Astrocyte (in vitro differentiated cells and primary cell): ENCODE results near the gene ZNF837. TPM values are rescaled to one million over a fixed set of nuclear protein-coding genes. Genes with fewer than 3 reads are reported as not detected.

ENCODE experiments used
- DNase-seq: peaks from one replicate; pipeline ENCODE4 v3.0.0-alpha.2; 2010; ENCODE audit warnings: low read depth
- FAIRE-seq: peaks from 2 replicates; lab custom pipeline; 2011; peaks lifted over from hg19 to GRCh38; lab: Jason Lieb, UNC
- H2AFZ ChIP-seq: 2 replicates; pipeline ENCODE4 v1.6.0; 2012; ENCODE audit warnings: low read depth, low read length, inconsistent platforms
- H3K27ac ChIP-seq: 2 replicates; pipeline ENCODE4 v1.5.1; 2011; ENCODE audit warnings: low read depth, low read length, inconsistent platforms
- H3K27me3 ChIP-seq: 2 replicates; pipeline ENCODE4 v1.6.0; 2011; ENCODE audit warnings: low read length, inconsistent platforms; ENCODE audit not compliant: insufficient read depth
- H3K36me3 ChIP-seq: 2 replicates; pipeline ENCODE4 v1.5.1; 2011; ENCODE audit warnings: low read length, inconsistent platforms; ENCODE audit not compliant: insufficient read depth
- H3K4me1 ChIP-seq: 2 replicates; pipeline ENCODE4 v1.5.1; 2011; ENCODE audit warnings: low read length, inconsistent platforms; ENCODE audit not compliant: insufficient read depth
- H3K4me2 ChIP-seq: 2 replicates; pipeline ENCODE4 v1.6.0; 2012; ENCODE audit warnings: low read length, inconsistent platforms
- H3K4me3 ChIP-seq: 2 replicates; pipeline ENCODE4 v1.5.1; 2011; ENCODE audit warnings: low read depth, mild to moderate bottlenecking, low read length, inconsistent platforms; ENCODE audit not compliant: insufficient read depth
- H3K79me2 ChIP-seq: 2 replicates; pipeline ENCODE4 v1.6.0; 2012; ENCODE audit warnings: mild to moderate bottlenecking, low read length, inconsistent platforms; ENCODE audit not compliant: insufficient read depth
- H3K9ac ChIP-seq: 2 replicates; pipeline ENCODE4 v1.6.0; 2012; ENCODE audit warnings: mild to moderate bottlenecking, low read length, inconsistent platforms
- H3K9me3 ChIP-seq: 2 replicates; pipeline ENCODE4 v1.5.1; 2012; ENCODE audit warnings: low read depth, mild to moderate bottlenecking, low read length, inconsistent platforms; ENCODE audit not compliant: insufficient read depth
- H4K20me1 ChIP-seq: 2 replicates; pipeline ENCODE4 v1.6.0; 2012; ENCODE audit warnings: low read length, inconsistent platforms; ENCODE audit not compliant: insufficient read depth
- H3K27ac Mint-ChIP-seq: one replicate; pipeline ENCODE4 v1.8.0; 2021; ENCODE audit warnings: mild to moderate bottlenecking, mixed read lengths; ENCODE audit not compliant: unreplicated experiment
- H3K27me3 Mint-ChIP-seq: one replicate; pipeline ENCODE4 v1.8.0; 2021; ENCODE audit warnings: low read depth, mixed read lengths; ENCODE audit not compliant: unreplicated experiment
- H3K36me3 Mint-ChIP-seq: one replicate; pipeline ENCODE4 v1.8.0; 2021; ENCODE audit warnings: low read depth, mixed read lengths; ENCODE audit not compliant: unreplicated experiment
- H3K4me1 Mint-ChIP-seq: one replicate; pipeline ENCODE4 v1.8.0; 2021; ENCODE audit warnings: low read depth, mixed read lengths; ENCODE audit not compliant: unreplicated experiment
- H3K4me3 Mint-ChIP-seq: one replicate; pipeline ENCODE4 v1.8.0; 2021; ENCODE audit warnings: mild to moderate bottlenecking, moderate library complexity, mixed read lengths; ENCODE audit not compliant: unreplicated experiment
- H3K9me3 Mint-ChIP-seq: one replicate; pipeline ENCODE4 v1.8.0; 2021; ENCODE audit warnings: mild to moderate bottlenecking, mixed read lengths; ENCODE audit not compliant: unreplicated experiment
- EZH2 ChIP-seq: IDR thresholded peaks from 2 replicates; pipeline ENCODE4 v1.6.1; 2012; ENCODE audit warnings: mild to moderate bottlenecking, low read length, inconsistent platforms; ENCODE audit not compliant: insufficient read depth
- total RNA-seq: library from RNA; stranded (reverse); gene quantifications from 2 replicates; pipeline ENCODE4 v1.2.1, GENCODE V29; 2021
- TF ChIP-seq, protein P1 (sequence below): IDR thresholded peaks from 2 replicates; pipeline ENCODE4 v1.5.1; 2011; ENCODE audit warnings: low read depth, mild to moderate bottlenecking, inconsistent platforms, low read length, moderate library complexity; ENCODE audit not compliant: insufficient read depth

ZNF837 gene
- total RNA-seq, 1 donor from 2014 or later = 2.4 TPM

DNA sequence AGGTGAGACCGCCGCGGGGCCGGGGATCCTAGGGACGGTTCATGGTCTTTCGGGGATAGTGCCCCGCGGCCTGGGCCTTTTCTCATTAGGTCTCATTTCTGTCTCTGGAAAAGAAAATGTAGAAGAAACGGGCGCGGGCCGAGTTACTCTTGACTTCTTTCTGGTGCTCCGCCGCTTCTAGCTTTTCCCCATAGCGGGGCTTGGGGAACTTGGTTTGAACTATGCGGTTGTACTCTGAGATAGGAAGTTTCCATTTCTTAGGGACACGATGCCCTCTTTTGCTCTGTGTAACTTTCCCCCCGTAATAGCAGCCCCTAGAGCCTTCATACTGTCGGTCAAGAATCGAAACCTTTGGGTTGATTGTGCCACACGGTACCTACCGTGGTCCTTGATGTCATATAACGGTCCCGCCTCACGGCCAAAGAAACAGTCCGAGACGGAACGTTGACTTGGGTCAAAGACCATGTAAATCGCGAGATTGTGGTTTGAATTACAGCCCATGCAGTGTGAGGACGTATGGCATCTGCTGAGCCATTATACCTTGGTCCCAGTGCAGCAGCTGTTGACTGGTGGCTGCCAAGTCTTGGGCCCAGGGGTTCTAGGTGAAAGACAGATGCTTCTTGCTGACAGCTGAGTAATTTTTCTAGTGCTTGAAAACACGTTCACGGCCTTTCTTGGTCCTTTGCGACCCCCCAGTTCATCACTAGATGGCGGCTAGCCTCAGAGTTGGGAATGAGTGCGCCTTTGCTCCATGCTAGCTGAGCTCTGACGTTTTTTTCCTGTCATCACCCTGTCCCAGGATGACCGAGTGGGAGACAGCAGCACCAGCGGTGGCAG is 6.7 kb upstream of the ZNF837 start:
- Mint-ChIP-seq H3K4me3 (peak overlapping the region; percentile 99), H3K36me3 (peaks cover 13% of the 10 kb centered on the region), H3K27ac (peak overlapping the region; percentile 100), H3K4me1 (peaks cover 20% of the 10 kb centered on the region), H3K27me3 (no peaks in the 10 kb centered on the region), H3K9me3 (no peaks in the 10 kb centered on the region)
- peak overlapping the region; percentile 93 for H3K4me3 ChIP-seq
- H3K4me2 ChIP-seq = peak overlapping the region; percentile 95
- no peaks in the 10 kb centered on the region for H3K9me3 ChIP-seq
- peaks cover 62% of the 10 kb centered on the region for H3K79me2 ChIP-seq
- no peaks in the 10 kb centered on the region for H3K27me3 ChIP-seq
- DNase-seq = no peak
- peaks cover 17% of the 10 kb centered on the region for H3K4me1 ChIP-seq
- peaks cover 50% of the 10 kb centered on the region for H4K20me1 ChIP-seq
- H3K27ac ChIP-seq = peak overlapping the region; percentile 63
- peak overlapping the region; percentile 90 for H3K9ac ChIP-seq
- no peak for TF ChIP-seq EZH2
- TF ChIP-seq, protein P1, sequence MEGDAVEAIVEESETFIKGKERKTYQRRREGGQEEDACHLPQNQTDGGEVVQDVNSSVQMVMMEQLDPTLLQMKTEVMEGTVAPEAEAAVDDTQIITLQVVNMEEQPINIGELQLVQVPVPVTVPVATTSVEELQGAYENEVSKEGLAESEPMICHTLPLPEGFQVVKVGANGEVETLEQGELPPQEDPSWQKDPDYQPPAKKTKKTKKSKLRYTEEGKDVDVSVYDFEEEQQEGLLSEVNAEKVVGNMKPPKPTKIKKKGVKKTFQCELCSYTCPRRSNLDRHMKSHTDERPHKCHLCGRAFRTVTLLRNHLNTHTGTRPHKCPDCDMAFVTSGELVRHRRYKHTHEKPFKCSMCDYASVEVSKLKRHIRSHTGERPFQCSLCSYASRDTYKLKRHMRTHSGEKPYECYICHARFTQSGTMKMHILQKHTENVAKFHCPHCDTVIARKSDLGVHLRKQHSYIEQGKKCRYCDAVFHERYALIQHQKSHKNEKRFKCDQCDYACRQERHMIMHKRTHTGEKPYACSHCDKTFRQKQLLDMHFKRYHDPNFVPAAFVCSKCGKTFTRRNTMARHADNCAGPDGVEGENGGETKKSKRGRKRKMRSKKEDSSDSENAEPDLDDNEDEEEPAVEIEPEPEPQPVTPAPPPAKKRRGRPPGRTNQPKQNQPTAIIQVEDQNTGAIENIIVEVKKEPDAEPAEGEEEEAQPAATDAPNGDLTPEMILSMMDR = no peak
- FAIRE-seq = no peak
- H2AFZ ChIP-seq = no peak overlapping the region
- H3K36me3 ChIP-seq = peaks cover 19% of the 10 kb centered on the region

DNA sequence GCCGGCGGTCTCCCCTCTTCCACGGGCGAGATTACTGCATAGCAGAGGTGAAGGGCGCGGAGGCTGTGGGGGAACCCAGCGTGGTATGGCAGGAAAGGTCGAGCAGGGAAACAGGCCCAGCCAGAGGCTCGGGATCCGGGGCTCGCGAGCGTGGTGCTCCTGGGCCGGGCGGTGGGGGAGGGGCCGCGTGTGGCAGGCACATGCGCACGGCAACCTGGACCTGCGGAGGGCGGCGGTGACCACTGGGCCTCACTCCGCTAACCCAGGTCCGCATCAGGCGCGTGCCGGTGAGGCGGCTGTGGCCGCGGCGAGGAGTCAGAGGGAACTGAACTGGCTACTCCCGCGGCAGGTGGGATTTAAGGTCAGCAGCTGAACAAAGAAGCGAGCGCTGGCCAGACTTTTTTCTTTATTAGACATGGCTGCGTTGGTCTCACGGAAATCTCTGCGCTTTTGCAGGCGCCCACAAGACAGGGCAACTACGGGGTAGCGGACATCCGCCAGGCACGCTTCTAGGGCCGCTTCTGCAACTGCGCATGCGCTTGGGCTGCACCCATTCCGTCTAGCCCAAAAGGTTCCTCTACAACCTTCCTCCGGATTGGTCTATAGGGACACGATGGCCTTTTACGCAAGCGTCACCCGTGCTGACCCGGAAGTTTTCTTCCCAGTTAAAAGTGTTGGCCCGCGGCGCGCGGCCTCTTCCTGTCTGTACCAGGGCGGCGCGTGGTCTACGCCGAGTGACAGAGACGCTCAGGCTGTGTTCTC is 5.9 kb upstream of the ZNF837 start, which contains the start of gene RPS5:
RPS5 (plus strand) TSS at position 694 of the 762 bp plus-strand sequence. CDS start 869 bp downstream, outside the sequence.
- Histone ChIP-seq H3K36me3 (peaks cover 16% of the 10 kb centered on the region), H3K4me3 (peak within 1 kb of the TSS; percentile 93), H2AFZ (peak within 1 kb of the TSS; percentile 82), H4K20me1 (peaks cover 42% of the 10 kb centered on the region), H3K9ac (peak within 1 kb of the TSS; percentile 90), H3K79me2 (peaks cover 63% of the 10 kb centered on the region), H3K27me3 (no peaks in the 10 kb centered on the region), H3K9me3 (no peaks in the 10 kb centered on the region), H3K4me1 (peaks cover 23% of the 10 kb centered on the region), H3K27ac (peak within 1 kb of the TSS; percentile 94), H3K4me2 (peak within 1 kb of the TSS; percentile 95)
- peak; percentile 96 for DNase-seq
- no peak for TF ChIP-seq EZH2
- TF ChIP-seq, protein P1 = no peak
- Mint-ChIP-seq H3K27me3 (no peaks in the 10 kb centered on the region), H3K36me3 (peaks cover 11% of the 10 kb centered on the region), H3K9me3 (no peaks in the 10 kb centered on the region), H3K4me3 (peak within 1 kb of the TSS; percentile 99), H3K4me1 (peaks cover 24% of the 10 kb centered on the region), H3K27ac (peak within 1 kb of the TSS; percentile 100)
- FAIRE-seq = peak; percentile 68
